HS-27A (cell line): ENCODE results near the gene UGT8.
"Not testable (repeated sequence)": the region's sequence is repeated elsewhere in the genome, so short reads cannot be mapped to it uniquely, and the experiment has no call there.

ENCODE experiments used
- DNase-seq: peaks from one replicate; pipeline ENCODE4 v3.0.0-alpha.2; 2012; ENCODE audit warnings: low read depth, missing footprints

UGT8 gene, protein sequence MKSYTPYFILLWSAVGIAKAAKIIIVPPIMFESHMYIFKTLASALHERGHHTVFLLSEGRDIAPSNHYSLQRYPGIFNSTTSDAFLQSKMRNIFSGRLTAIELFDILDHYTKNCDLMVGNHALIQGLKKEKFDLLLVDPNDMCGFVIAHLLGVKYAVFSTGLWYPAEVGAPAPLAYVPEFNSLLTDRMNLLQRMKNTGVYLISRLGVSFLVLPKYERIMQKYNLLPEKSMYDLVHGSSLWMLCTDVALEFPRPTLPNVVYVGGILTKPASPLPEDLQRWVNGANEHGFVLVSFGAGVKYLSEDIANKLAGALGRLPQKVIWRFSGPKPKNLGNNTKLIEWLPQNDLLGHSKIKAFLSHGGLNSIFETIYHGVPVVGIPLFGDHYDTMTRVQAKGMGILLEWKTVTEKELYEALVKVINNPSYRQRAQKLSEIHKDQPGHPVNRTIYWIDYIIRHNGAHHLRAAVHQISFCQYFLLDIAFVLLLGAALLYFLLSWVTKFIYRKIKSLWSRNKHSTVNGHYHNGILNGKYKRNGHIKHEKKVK

DNA sequence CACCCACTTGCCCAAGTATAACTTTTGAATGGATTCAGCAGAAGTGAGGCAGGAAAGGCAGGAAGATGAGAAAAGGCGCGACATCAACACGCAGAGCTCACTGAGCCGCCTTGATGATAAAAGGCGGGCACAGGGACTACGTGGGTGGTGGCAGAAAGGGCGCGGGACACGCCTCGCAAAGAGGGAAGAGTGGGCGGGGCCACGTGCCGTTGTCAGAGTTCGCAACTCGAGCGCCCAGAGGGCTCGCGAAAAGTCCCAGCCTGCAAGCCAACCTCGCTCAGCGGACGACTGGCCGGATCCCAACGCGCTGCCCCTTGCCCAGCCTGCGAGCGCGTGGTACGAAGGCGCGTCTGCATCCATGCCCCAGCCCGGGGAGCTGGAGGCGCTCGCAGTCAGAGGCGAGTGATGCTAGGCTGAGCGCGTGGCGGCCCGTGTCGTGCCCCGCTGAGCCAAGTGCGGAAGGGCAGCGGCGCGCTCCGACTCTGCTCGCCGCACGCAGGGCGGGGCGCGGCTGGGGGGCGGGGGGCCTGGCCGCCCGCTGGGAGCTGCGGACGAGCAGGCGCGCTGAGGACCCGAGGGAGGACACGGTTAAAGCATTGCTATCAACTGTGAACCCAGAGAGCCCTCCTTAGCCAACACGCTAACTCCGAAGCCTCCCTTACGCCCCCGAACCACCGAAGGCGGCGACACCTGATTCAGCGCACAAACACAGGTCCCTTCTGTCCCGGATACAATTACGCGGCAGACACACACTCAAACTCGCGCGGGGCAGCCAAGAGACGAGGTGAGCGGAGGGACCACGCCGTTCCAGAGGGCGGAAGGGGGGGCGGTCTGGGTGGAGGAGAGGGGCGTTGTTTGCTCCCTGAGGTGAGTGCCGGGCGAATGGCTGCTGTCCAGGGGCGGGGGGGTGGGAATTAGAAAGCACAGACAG, at the start of gene UGT8:
TSS of gene UGT8 (plus strand) at position 617 of the 931 bp plus-strand sequence. CDS start 24,074 bp downstream, outside the sequence.
- DNase-seq: no peak

DNA sequence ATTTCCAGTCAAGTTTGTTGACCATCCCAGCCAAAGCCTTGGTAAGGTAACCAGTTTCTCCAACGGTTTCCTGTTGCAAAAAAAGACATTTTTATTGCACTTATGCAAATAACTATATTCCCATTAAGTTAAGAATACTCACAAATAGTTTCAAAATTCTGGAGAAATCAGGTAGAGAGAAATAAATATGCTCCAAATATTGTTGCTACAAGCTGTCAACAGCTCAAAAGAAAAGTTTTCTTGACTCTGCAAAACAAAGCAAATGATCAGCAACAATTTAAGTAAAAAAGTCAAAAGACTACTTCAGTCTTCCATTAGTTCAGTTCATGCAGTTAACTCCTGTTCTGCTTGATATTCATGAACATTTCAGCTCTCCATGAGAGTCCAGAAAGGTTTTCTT, 49.0 kb upstream of the UGT8 start:
- no peak for DNase-seq

DNA sequence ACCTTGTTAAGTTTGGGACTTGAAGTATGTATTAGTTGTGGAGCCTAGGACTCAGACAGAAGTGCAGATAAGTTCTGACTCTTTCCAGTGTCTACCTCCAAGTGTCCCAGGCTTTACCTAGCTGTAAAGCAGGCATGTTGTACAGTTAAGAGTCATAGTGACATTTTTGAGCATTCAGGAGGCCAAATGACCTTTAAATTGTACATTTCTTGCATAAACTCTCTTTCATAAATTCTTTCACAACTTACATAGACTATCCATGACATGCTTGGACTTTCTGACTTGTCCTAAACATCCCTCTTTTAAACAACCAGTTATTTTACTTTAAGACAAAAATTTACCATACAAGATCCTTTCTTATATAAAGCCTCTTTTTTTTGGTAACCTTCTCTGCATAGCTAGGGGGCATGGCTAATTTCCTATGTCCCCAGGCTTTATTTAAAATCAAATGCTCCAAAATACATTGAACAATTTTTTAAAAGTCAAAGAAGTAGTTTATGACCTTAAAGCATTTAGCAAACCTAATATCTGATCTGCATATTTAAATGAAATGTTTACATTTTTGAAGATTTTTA, 40.1 kb upstream of the UGT8 start:
- no peak for DNase-seq

DNA sequence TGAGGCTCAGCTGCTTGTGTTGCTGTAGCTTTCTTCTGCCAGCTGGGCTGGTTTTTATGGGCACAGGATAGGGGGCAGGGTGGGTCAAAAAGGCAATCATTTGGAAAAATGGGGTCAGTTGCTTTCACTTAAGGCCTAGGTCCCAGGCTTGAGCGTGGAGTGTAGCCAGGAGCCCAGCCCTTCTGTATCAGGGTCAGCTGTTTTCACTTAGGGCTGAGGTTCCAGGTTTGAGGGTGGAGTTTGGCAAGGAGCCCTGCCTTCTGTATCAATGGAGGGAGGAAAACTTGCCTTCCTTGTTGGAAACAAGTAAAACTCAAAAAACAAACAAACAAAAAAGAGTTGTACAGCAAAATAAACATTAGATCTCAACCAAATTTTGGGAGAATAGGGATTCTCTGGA, 37.0 kb upstream of the UGT8 start:
- no peak for DNase-seq

DNA sequence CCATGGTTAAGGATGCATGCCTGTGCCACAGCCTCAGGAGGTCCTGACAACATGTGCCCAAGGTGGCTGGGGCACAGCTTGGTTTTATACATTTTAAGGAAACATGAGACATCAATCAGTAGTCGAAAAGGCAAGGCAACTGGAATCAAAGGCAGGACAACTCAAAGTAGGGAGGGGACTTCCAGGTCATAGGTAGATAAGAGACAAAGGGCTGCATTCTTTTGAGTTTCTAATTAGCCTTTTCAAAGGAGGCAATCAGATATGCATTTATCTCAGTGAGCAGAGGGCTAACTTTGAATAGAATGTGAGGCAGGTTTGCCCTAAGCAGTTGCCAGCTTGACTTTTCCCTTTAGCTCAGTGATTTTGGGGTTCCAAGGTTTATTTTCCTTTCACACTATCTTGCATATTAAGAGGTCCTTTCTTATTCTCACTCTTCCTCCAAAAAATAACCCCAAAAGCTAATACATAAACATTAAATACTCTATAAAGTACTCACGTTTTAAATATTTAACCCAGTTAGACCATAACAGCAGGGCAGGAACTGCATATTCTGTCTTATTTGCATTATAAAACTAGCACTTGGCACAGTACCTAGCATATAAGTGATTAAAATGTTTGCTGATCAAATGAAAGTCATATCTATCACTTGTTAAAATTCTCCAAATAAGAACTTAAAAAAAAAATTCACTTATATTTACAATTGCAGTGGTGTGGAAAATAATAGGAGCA, 36.3 kb upstream of the UGT8 start:
- no peak for DNase-seq

DNA sequence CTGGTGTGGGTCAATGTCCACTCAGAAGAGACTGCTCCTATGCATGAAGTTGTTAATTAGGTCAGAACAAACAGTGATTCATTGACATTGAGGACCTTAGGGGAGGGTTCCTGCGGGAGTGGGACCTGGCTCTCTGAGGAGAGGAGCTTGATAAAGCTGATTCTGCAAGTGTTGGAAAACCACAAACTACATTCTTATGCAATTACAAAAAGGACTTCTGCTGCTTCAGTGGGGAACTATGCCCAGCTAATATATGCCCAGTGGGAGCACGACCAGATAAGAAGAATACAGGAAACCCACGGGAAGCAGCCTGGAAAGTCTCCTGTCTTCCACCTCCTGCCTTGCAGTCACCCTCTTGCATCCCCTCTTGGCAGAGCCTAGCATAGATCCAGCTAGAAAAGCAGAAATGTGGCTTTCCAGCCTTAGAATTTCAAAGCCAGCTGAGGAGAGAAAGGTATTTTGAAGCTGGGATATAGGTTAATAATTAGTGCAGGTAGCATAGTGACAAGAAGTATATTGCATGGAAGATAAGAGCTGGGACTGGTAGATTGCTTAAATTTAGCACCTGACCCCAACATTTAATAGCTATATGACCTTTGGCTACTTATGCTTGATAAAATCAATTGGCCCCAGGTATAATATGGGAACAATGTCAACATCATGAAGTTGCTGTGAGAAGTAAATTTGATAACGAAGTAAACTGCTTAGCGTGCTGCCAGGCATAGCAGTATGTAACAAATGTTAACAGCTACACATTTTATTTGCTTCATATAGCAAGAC, 34.9 kb upstream of the UGT8 start:
- DNase-seq: no peak

DNA sequence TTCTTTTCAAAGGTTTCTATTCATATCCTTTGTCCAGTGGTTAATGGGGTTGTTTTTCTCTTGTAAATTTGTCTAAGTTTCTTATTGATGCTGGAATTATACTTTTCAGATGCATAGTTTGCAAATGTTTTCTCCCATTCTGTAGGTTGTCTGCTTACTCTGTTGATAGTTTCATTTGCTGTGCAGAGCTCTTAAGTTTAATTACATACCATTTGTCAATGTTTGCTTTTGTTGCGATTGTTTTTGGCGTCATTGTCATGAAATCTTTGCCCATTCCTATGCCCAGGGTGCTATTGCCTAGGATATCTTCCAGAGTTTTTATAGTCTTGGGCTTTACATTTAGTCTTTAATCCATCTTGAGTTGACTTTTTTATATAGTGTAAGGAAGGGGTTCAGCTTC, 21.2 kb upstream of the UGT8 start:
- DNase-seq: no peak

DNA sequence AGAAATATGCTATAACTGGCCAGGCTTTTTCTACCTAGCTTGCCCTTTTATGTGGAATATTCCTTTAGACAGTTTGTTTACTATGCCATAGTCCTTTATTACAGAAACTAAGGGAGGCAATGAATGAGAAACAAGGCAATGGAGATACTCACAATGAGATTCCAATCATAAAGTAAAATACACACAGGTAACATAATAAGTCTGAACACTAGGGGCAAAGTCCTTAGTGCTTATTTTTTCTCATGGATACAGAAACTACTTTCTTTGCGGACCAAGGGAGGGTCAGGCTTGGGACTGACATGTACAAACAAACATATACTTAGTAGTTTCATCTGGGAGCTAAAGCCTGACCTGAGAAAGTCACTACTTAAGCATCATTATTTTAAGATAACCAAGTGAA, 16.0 kb upstream of the UGT8 start:
- no peak for DNase-seq

DNA sequence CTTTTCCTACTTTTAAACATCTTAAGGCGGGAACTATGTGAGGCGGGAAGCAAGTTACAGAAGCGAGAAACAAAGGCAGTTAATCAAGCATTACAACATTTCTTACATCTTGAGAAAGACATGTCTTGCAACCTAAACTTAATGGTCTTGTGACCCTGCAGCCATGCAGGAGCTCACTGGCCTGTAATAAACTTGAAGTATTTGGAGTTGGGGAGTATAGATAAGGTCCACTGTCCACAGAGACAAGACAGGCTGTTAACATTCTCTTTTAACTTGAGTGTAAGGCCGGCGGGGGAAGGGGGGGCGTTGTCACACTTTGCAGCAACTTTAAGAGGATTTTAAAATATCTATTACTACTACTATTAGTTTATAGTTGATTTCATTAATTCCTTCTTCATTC, 10.3 kb upstream of the UGT8 start:
- no peak for DNase-seq

DNA sequence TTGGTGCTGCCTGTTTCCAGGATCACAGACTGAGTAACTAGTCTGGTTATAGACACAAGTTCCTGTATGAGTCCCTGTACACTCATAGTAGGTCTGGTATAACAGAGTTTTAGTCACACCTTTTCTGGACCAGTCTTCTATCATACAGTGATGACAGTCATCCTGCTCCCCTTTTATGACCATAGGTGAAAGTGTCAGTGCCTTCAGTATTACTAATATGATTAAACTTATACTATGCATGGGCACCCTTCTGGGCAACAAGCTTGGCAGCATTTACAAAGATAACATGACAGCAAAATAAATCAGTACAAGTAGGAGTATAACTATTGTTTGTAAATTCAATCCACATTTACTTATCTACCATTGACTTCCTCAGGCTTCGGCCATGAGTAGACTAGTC, 8.2 kb upstream of the UGT8 start:
- not testable (repeated sequence) for DNase-seq

DNA sequence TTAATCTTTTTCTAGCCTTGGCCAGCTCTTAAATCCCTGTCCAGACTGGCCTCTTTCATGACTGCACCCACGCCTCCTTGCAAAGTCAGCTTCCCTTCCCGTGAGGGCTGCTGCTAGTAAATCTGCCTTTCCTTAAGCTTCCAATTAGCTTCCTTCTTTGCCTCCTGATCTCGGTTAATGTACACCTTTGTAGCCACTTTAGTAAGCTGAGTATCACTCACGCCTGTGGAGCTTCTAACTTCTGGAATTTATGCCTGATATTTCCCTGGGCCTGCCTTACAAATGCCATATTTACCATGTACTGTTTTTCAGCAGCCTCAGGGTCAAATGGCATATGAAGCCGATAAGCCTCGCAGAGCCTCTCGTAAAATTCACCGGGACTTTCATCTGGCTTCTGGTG, 5.1 kb upstream of the UGT8 start:
- no peak for DNase-seq

DNA sequence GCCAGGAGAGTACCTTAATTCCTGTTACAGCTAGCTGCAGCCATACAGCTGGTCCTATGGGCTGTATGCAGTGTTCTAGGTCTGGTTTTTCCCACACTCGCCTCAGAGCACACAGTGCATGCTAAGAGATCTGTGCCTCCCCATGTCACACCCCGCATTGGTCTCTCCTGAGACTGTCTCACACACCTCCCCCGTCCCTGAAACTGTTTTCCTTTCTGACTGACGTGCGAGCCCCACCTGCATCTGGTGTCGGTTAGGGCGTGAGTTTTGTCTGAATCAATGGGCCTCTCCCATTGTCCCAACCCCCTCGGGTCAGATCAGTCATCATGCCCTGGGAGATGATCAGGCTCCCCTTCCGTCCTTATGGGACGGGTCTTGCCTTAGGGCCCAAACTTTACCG, 3.4 kb upstream of the UGT8 start:
- no peak for DNase-seq

DNA sequence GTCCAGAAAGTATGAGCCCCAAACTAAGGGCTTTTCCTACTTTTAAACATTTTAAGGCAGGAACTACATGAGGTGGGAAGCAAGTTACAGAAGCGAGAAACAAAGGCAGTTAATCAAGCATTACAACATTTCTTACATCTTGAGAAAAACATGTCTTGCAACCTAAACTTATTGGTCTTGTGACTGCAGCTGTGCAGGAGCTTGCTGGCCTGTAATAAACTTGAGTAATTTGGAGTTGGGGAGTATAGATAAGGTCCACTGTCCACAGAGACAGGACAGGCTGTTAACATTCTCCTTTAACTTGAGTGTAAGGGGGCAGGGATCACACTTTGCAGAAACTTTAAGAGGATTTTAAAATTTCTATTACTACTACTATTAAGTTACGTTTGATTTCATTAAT, 2.7 kb upstream of the UGT8 start:
- DNase-seq: no peak

DNA sequence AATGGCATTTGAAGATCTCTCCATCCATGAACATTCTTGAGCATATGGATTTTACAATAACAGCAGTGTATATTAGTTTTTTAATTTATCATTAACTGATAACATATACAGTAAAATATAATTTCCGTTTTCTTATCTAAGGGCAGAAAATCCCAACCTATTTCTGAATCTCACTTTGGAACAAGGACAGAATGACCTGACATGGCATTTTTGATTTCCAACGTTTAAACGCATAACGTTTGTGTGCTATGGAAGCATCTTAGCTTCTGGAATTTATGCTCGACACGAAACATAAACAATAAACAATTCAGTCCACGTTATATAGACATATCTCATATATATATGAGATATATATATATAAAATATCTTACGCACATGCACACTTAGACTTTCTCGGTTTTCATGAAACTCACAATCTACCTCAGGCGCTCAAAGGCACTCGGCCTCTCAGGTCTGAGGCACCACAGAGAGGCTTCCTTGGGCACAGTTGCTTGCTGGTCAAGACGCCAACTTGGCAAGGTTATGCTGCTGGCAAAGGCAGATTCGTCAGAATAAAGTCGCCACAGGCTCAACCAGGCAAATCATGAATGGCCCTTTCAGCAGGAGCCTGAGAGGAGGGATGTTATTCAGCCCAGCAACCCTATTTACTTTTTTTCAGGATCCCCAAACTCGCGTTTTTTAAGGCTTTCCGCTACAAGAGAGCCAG, 1.0 kb upstream of the UGT8 start:
- DNase-seq: no peak

DNA sequence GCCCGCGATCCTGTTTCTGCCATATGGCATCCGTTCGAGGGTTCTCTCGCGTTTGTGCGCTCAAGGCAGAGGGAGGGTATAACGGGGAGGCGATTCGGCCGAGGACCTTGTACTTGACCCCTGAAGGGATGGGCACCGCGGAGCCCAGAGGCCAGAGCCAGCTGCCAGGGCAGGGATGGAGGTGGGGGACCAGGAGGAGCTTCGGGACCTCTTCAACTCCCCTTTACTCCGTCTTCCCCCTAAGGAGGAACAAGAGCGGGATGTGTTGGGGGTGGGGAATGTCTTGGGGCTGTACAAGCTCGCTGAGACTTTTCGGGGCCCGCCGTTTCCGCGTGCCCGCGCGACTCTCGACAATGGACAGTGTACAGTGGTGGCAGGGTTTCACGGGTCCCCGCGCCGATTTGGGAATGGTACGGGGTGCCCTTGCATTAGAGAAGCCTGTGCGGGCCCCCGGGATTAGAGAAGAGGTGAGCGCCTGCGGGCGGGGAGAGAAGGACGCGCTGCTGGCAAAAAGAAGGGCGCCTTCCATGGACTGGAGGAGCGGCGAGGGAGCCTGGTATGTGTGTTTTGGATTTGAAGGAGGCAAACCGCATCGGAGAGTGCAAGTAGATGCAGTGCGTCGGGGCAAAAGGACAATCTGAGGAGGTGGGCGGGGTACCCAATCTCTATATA, 760 bp downstream of the UGT8 start:
- DNase-seq: no peak

DNA sequence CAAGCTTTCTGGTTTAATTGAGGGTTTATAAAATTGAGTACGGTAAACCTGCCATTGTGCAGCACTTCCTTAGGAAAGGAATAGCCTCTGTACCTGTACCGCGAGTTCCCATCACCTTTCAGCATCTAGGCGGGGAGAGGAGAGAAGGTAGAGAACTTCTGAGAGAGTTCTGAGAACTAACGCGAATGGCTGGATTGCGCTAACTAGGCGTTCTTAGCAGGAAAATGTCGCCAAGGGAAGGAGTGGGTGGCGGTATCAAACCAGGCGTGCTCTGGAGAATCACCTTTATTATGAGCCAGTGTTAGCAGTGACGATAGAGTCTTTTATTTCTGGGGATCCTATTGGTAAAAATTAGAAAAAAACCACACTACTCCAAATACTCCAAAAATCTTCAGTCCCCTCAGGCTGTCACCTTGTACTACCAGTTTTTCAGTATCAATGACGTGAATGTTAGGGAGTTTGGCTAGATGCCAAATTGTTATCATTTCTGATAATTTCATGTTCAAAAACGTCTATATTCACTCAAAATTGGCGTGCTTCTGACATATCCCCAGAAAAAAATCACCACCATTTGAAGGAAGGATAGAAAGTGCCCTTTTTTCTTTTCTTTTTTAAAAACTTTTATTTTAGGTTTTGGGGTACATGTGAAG, 1.4 kb downstream of the UGT8 start:
- no peak for DNase-seq

DNA sequence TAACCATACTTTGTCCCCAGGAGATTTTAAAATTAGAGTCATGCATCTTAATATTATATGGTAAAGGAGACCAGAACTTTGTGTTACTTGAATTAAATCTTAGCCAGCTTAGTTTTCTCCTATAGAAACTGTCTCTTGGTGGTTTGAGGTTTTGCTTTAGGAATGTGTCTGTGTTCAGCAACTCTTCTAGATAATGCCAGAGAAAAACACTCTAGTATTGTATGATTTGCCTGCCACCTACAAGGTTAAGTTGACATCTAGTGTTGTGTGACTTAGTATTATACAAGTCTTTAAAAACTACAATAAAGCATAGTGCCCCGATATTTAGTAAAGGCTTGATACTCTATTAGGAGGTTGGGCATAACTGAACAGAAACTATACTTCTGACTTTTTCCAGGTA, 2.1 kb downstream of the UGT8 start:
- no peak for DNase-seq

DNA sequence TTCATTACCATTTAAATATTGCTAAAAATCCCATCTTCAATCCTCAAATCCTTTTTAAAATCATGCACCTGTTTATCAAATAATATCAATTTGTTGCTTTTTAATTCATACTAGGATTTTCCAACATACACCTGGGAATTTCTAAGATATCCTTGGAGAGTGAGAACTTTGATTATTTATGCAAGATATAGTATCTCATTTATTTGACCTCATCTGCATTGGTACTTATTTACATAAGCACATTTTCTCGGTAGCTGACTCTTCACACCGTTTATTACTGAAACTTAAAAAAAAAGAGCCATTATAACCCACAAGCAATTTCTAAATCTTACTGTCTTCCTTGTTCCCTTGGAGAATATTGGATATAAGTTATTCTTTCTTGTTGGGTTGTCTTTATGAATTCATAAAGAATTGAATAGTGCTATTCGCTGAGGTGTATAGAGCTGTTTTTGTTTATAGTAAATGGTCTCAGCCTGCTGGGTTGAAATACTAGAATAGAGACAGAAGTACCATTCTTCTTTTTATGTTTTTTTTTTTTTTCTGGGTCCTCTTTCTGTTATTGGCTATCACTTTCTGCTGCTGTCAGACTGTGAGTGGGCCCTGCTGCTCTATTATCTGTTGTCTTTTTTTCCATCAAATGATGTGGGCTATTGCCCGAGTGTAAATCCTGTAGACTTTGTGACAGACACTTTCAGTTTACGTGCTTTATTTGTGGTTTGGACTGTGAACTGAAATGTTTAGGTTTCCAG, 2.9 kb downstream of the UGT8 start:
- no peak for DNase-seq

DNA sequence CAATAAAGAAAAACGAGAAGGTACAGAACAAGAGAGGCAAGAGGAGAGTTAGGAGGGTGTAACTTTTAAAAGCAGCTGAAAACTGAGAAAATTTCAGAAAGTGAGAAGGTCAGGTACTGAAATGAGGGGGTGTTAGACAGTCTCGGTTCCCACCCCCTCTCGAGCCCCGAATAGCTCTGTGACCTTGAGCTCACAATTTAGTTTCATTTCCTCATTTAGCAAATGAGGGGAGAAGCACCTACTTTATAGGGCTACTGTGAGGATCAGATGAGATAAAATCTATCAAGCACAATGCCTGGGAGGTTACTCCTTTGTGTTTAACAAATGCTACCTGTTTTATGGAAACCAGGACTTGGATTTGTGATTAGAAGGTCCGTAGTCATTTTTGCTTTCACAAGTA, 4.9 kb downstream of the UGT8 start:
- no peak for DNase-seq
